Lower lobe of right lung (tissue), 2 donors: Measurements from ENCODE around the gene CDKAL1. TPM values are rescaled to one million over a fixed set of nuclear protein-coding genes. Genes with fewer than 3 reads are reported as not detected.

ENCODE experiments used
- ATAC-seq, 2 donors: fragments of 200-7000 bp; cut with Tn5 transposase; one replicate each; pipeline ENCODE4 v1.9.1; 2020 to 2022; ENCODE audit warnings: mild to moderate bottlenecking in 2 of 2, moderate library complexity in 2 of 2
- DNase-seq: peaks from one replicate; pipeline ENCODE4 v3.0.0-alpha.2; 2020
- H3K27ac ChIP-seq: fragments of 200-600 bp; one replicate; pipeline ENCODE4 v1.8.0; 2022
- H3K27me3 ChIP-seq: fragments of 200-600 bp; one replicate; pipeline ENCODE4 v1.8.0; 2022; ENCODE audit warnings: low read depth
- H3K36me3 ChIP-seq: fragments of 200-600 bp; one replicate; pipeline ENCODE4 v1.8.0; 2022; ENCODE audit warnings: mild to moderate bottlenecking
- H3K4me1 ChIP-seq: fragments of 200-600 bp; one replicate; pipeline ENCODE4 v1.8.0; 2022
- H3K4me3 ChIP-seq: fragments of 200-600 bp; one replicate; pipeline ENCODE4 v1.8.0; 2022; ENCODE audit warnings: mild to moderate bottlenecking
- H3K9me3 ChIP-seq: fragments of 200-600 bp; one replicate; pipeline ENCODE4 v1.8.0; 2022
- CTCF ChIP-seq: fragments of 200-600 bp; IDR thresholded peaks from one replicate; pipeline ENCODE4 v1.8.0; 2022; ENCODE audit warnings: antibody characterized with exemption, mild to moderate bottlenecking
- intact Hi-C: fragments of 100-400 bp; cut with DNase I; formaldehyde crosslinking; loops from one replicate; pipeline ENCODE4 v1.11.0; 2022
- total RNA-seq: library from RNA; stranded (reverse); fragmentation: NEBNext Ultra II Directional; extraction: Animal tissue kit (Norgen Biotek cat#: 25700); gene quantifications from one replicate; pipeline ENCODE4 v1.2.1, GENCODE V29; 2021
- donor health status: DM: no; HTN: yes; CAD: no; lungs with severe emphysema.

The CDKAL1 gene
- total RNA-seq, 1 donor from 2014 or later = 16.0 TPM

GRCh38 chr6:20927130-20927860, 393.0 kb downstream of the CDKAL1 start:
- Histone ChIP-seq H3K4me3 (no peak overlapping the region), H3K9me3 (no peaks in the 10 kb centered on the region), H3K4me1 (no peaks in the 10 kb centered on the region), H3K27me3 (no peaks in the 10 kb centered on the region), H3K36me3 (no peaks in the 10 kb centered on the region), H3K27ac (no peak overlapping the region)
- no peak for DNase-seq
- intact Hi-C loops = no loop called here
- TF ChIP-seq CTCF = no peak
- no peak for ATAC-seq

GRCh38 chr6:20929283-20929682, 395.0 kb downstream of the CDKAL1 start:
- H3K4me3 ChIP-seq = no peak overlapping the region
- DNase-seq (no peak), ATAC-seq (no peak)
- H3K27me3 ChIP-seq = no peaks in the 10 kb centered on the region
- no peaks in the 10 kb centered on the region for H3K4me1 ChIP-seq
- no peaks in the 10 kb centered on the region for H3K36me3 ChIP-seq
- intact Hi-C loops = no loop called here
- no peaks in the 10 kb centered on the region for H3K9me3 ChIP-seq
- TF ChIP-seq CTCF = no peak
- no peak overlapping the region for H3K27ac ChIP-seq

GRCh38 chr6:20931093-20931492, 396.8 kb downstream of the CDKAL1 start:
- no peak for TF ChIP-seq CTCF
- H3K27me3 ChIP-seq = no peaks in the 10 kb centered on the region
- no peaks in the 10 kb centered on the region for H3K36me3 ChIP-seq
- no peaks in the 10 kb centered on the region for H3K4me1 ChIP-seq
- DNase-seq (no peak), ATAC-seq (no peak)
- intact Hi-C loops = no loop called here
- H3K4me3 ChIP-seq = no peak overlapping the region
- no peaks in the 10 kb centered on the region for H3K9me3 ChIP-seq
- no peak overlapping the region for H3K27ac ChIP-seq

GRCh38 chr6:20931772-20932171, 397.5 kb downstream of the CDKAL1 start:
- no peak for TF ChIP-seq CTCF
- Histone ChIP-seq H3K27me3 (no peaks in the 10 kb centered on the region), H3K4me3 (no peak overlapping the region), H3K4me1 (no peaks in the 10 kb centered on the region), H3K9me3 (no peaks in the 10 kb centered on the region), H3K27ac (no peak overlapping the region), H3K36me3 (no peaks in the 10 kb centered on the region)
- ATAC-seq (no peak), DNase-seq (no peak)
- intact Hi-C loops = no loop called here

GRCh38 chr6:20932284-20932683, 398.0 kb downstream of the CDKAL1 start:
- Histone ChIP-seq H3K27ac (no peak overlapping the region), H3K36me3 (no peaks in the 10 kb centered on the region), H3K27me3 (no peaks in the 10 kb centered on the region), H3K4me1 (no peaks in the 10 kb centered on the region), H3K9me3 (no peaks in the 10 kb centered on the region), H3K4me3 (no peak overlapping the region)
- DNase-seq (no peak), ATAC-seq (no peak)
- no peak for TF ChIP-seq CTCF
- intact Hi-C loops = no loop called here
